HL-60/S4 (cell line): ENCODE data around the gene GNPTG.

Source experiments
- in situ Hi-C: fragments of 300-500 bp; cut with MboI; formaldehyde crosslinking; loops from 2 replicates; pipeline ENCODE4 v1.14.3; 2022; ENCODE audit warnings: low sequenced_read_pairs

The GNPTG gene

DNA sequence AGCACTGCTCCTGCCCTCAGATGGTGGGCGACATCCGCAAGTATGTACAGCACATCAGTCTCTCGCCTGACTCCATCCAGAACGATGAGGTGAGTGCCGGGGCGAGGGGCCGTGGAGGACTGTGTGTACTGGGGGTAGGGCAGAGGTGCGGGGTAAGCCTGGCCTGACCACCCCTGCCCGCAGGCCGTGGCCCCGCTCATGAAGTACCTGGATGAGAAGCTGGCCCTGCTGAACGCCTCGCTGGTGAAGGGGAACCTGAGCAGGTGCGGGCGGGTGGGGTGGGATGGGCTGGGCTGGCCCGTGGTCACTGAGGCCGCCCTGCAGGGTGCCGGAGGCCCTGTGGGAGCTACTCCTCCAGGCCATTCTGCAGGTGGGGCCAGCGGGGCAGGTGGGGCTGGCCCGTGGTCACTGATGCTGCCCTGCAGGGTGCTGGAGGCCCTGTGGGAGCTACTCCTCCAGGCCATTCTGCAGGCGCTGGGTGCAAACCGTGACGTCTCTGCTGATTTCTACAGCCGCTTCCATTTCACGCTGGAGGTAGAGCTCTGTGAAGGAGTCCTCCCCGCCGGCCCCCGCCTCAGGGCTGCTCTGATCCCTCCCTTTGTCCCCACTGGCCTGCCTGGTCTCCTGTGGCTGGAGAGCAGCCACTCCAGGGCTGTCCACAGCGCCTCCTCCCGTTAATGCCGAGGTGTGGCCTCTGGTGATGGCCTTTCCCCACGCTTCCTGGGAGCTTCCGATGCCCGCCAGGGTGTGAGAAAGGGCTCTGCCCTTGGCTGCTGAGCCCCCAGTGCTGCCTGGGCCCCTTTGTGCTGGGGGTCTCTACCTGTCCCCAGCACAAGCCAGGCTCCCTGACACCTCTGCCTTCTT lies 5.1 kb upstream of the GNPTG start:
- in situ Hi-C loops: no loop called here

DNA sequence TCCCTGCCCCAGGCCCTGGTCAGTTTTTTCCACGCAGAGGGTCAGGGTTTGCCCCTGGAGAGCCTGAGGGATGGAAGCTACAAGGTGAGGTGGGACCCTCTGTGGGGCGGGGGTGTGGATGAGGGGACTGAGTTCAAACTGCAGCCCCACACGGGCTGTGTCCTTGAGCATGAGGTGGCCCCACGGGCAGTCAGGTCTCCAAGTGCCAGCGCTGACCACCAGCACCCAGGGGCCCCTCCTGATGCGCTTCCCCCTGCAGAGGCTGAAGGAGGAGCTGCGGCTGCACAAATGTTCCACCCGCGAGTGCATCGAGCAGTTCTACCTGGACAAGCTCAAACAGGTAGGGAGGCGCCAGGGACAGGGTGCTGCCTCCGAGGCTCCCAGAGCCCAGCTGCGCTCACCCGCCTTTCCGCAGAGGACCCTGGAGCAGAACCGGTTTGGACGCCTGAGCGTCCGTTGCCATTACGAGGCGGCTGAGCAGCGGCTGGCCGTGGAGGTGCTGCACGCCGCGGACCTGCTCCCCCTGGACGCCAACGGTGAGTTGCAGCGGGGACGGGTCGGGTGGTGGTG lies 4.4 kb upstream of the GNPTG start:
- in situ Hi-C loops: no loop called here

DNA sequence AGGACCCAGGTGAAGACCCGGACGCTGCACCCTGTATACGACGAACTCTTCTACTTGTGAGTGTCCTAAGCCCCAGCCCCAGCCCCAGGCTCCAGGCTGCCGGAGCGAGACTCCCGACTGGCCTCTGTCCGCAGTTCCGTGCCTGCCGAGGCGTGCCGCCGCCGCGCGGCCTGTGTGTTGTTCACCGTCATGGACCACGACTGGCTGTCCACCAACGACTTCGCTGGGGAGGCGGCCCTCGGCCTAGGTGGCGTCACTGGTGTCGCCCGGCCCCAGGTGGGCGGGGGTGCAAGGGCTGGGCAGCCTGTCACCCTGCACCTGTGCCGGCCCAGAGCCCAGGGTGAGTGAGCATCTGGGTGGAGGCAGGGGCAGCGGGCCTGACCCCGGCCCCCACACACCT lies 3.8 kb upstream of the GNPTG start:
- in situ Hi-C loops: no loop called here

DNA sequence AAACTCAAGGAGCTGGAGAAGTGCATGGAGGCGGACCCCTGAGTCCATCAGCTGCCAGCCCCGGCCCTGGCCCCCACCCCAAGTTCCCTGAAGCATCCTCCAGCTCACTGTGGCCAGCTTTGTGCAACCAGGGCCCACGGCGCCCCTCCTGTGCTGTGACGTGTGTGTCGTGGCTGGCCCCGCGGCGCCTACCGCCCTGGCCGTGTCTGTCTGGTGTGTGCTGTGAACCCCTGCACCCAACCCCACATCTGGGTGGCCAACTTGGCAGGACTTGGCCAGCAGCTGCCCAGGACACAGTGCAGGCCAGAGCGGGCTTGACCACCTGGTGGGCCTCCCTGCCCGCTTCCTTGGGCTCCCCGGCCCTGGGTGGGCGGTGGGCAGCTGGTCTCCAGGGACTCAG lies 3.3 kb upstream of the GNPTG start:
- in situ Hi-C loops: no loop called here

DNA sequence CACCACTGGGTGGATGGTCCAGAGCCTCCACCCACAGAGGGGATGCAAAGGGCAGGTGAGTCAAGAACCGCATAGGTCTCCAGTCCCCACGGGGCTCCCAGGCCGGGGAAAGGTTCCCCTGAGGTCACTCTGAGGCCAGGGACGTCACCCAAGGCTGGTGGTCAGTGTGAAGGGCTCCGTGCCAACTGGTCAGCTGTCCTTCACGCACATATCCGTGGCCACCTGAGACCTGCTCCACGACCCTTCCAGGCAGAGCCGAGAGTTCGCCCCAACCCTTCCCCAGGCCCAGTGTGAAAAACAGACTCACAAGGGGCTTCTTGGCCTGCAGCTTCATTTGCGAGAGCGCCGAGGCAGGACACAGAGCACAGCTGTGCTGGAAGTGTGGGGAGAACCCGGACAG lies 2.8 kb upstream of the GNPTG start:
- in situ Hi-C loops: no loop called here

DNA sequence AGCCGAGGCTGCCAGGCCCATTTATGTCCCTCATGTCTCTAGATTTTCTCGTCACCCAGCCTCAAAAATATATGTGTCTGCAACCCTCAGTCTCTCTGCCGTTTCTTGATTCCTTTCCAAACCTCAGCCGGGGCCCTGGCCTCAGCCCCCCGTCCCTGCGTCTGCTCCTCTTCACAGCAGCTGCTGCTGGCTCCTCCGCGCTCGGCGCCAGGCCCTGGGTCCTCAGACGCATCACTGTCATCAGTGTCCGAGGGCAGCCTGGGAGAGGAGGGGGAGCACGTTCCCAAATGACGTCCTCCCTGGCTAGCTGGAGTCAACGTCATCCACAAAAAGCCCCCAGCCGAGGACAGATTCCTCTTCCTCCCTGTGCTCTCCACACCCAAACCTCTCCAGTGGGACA lies 2.4 kb upstream of the GNPTG start:
- in situ Hi-C loops: no loop called here

DNA sequence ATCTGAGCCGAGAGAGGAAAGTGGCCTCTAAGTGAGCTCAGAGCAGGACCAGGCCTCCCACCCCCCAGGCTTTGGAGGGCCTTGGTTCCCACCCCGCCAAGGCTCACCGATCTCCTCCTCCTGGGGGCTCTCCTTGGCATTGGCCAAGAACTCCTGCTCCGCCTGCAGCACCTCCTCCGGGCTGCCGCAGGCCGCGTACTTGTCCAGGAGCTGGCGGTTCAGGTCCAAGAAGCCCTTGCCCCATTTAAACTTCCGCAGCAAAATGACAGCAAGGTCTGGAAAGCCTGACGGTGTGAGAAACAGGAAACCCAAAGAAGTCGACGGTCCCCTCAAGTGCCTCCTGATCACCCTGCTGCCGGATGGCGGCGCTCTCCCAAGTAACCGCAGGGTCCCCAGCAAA lies 1.8 kb upstream of the GNPTG start:
- in situ Hi-C loops: no loop called here

DNA sequence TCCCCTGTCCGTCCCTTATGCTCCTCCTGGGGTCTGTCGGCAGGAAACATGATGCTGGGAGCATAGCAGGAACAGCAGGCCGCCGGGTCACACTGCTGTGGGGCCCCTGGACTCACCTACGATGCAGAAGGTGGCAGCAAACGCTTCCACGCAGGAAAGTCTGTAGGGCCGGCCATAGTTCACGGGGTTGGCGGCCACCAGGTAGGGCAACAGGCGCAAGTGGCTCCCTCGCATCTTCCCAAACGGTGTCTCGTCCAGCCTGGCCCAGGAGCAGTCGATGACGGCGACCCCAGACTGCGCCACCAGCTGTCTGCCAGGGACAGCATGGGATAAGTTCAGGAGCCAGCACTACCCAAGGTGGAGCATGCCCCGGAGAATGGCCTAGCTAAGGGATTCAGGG lies 1.0 kb upstream of the GNPTG start:
- in situ Hi-C loops: no loop called here

DNA sequence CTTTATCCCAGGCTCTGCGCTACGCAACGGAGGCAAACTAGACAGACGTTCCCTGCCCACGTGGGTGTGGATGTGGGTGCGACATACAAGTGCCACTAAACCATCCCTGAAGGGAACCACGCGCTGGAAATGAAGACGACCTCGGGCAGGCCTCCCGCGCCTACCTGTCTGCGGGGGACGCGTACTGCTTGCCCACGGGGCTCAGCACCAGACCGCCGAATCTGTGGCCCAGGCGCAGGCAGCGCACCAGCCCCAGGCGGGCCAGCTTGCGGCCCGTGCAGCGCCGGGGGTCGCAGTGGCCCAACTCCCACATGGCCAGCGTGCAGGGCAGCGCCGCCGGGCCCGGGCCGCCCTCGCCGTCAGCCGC lies 533 bp upstream of the GNPTG start:
- in situ Hi-C loops: no loop called here

DNA sequence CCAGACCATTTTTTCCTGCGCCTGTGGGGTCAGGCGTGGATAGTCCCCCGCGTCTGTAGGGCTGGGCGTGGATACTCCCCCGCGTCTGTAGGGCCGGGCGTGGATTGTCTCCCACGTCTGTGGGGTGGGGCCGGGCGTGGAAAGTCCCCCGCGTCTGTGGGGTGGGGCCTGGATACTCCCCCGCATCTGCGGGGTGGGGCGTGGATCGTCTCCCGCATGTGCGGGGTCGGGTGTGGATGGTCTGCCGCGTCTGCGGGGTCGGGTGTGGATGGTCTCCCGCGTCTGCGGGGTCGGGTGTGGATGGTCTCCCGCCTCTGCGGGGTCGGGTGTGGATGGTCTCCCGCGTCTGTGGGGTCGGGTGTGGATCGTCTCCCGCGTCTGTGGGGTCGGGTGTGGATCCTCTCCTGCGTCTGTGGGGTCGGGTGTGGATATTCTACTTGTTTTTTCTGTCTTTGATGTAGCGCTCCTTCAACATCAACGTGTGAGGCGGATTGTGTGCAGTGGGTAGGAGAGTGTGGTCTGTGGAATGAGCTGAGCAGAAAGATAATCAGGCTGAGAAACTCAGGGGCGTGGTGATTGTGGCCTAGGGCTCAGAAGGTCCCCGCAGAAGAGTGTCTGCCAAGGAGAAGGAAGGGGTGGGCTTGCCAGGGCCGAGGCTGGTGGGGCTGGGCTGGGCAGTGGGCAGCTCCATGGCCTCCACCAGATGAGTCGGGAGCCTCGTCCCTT lies 3.2 kb downstream of the GNPTG start:
- in situ Hi-C loops: no loop called here

DNA sequence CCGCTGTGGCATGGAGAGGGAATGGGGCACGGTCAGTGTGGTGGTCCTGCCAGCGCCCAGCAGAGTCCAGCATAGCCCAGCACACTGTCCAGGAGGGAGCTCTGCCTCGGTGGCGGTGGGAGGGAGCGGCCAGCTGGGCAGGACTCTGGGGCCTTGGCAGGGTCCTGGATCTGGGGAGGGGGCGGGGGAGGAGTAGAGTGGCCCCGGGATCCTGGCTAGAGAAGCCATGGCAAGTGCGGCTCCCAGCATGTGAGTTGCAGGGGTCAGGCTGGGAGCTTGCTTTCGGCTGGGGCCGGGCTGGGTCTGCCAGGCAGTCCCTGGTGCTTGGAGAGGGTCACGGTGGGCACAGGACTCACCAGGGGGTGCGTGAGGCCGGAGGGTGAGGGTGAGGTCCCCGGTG lies 3.9 kb downstream of the GNPTG start:
- in situ Hi-C loops: no loop called here

DNA sequence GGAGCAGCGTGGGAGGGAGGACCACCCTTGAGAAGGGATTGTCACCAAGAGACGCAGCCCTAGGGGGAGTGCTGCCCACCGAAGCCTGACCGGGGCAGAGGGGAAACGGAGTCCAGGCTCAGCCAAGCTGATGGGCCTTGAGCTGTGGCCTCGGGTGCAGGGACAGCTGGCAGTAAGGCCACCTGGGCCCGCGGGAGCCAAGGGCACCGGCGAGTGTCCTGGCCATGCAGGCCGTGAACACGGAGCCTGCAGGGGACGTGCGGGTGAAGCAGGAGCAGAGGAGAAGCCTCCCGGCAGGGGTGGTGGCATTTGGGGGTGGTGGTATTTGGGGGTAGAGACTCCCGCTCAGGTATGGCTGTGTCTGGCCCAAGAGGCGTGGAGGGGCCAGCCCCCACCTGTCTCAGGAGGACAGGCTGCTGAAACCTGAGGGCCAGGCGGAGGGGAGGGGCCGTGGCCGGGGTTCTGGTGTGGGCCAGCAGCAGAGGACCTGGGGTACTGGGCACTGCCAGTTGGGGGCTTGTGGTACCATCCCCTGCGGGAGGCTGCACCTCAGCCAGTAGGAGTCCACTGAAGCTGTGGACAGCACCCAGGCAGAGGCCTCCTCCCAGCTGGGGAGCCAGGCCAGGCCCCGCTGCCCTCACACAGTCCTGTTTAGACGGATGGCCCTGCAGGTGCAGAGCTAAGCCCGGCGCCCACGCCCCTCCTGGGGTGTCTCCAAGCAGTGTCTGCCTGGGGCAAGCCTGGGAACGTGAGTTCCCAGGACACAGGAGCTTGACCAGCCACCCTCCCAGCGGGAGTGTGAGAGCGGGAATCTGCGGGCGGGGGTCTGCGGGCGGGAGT lies 4.5 kb downstream of the GNPTG start:
- in situ Hi-C loops: no loop called here

DNA sequence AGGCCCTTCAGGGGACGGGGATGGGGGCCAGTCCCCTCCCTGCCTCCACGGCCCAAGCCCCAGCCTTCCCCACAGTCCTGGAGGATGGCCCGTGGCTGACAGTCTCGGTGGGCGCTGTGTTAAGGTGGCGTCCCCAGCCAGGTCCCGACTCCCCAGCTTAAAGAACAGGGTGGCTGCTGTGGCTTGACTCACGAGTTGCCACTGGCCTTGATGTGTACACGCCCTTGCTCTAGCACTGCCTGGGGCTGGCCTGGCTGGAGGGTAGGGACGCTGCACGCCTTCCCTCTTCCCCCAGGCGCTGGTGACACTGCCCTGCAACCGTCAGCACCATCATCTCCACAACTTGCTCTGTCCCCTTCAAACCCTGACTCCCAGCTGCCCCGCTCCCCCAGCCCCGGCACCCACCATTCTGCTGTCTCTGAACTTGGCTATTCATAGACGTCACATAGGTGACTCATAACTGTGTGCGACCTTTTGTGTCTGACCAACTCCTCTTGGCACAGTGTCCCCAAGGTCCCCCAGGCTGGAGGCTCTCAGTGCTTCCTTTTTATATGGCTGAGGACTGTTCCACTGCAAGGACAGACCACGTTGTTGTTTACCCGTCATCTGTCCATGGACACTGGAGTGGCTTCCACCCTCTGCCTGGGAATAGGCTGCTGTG lies 6.3 kb downstream of the GNPTG start:
- in situ Hi-C loops: no loop called here

DNA sequence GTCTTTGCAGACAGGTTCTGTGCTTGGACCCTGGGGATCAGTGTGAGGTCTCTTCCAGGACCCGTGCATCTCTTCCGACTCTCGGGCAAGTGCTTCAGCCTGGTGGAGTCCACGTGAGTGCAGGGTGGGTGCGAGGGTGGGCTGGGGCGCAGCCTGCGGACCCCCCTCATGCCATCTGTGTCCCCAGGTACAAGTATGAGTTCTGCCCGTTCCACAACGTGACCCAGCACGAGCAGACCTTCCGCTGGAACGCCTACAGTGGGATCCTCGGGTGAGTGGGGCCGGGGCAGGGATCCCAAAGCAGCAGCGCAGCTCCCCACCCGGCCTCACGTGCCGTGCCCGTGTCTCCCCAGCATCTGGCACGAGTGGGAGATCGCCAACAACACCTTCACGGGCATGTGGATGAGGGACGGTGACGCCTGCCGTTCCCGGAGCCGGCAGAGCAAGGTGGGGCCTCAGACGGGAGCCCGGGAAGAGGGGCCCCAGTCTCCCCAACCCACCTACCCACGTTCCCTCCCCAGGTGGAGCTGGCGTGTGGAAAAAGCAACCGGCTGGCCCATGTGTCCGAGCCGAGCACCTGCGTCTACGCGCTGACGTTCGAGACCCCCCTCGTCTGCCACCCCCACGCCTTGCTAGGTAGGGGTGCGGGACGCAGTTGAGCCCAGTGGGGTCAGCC lies 10.1 kb downstream of the GNPTG start:
- in situ Hi-C loops: no loop called here

DNA sequence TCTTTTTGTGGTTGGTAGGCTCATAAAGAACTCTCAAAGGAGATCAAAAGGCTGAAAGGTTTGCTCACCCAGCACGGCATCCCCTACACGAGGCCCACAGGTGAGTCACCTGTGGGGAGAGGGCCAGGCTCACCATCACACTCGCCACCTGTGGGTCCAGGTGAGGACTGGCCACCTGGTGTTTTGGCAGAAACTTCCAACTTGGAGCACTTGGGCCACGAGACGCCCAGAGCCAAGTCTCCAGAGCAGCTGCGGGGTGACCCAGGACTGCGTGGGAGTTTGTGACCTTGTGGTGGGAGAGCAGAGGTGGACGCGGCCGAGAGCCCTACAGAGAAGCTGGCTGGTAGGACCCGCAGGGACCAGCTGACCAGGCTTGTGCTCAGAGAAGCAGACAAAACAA lies 11.1 kb downstream of the GNPTG start:
- in situ Hi-C loops: no loop called here

DNA sequence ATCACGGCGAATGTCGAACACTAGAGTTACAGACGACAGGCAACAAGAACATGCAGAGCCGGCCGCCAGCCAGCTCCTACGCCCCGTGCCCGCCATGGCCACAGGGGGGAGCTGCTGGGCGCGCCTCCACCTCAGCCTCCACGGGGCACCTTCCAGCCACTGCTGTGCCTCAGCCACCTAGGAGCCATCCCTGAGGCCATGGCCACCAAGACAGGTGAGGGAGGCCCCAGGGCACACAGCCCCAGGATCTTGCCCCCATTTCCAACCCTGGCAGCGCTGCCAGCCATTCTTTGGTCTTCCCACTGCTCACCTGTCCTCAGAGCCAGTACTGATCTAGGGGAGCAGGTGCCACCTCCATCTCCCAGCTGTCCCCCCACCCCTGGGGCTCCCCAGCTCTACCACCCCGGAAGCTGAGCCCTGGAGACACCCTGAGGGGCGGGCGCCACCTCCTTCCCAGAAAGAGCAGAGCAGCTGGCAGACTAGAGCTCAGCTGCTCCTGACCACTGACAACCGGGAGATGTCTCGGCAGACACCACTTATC lies 11.8 kb downstream of the GNPTG start:
- in situ Hi-C loops: no loop called here

DNA sequence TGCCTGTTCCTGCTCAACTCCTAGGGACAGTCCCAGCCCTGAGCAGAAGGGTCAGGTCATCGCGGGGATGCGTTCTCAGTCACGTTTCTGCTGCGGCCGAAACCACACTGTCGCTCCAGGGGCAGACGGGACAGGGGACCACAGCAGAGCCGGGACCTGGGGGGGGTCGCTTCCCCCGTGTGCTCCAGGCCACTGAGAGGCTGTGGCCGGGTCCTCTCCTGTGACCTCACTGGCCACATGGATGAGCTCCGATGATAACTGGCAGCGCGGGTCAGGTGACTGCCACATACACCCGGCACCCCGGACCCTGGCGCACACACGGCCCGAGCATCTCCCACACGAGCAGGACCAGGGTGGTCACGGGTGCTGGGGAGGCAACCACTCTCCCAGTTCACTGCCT lies 12.8 kb downstream of the GNPTG start:
- in situ Hi-C loops: no loop called here

DNA sequence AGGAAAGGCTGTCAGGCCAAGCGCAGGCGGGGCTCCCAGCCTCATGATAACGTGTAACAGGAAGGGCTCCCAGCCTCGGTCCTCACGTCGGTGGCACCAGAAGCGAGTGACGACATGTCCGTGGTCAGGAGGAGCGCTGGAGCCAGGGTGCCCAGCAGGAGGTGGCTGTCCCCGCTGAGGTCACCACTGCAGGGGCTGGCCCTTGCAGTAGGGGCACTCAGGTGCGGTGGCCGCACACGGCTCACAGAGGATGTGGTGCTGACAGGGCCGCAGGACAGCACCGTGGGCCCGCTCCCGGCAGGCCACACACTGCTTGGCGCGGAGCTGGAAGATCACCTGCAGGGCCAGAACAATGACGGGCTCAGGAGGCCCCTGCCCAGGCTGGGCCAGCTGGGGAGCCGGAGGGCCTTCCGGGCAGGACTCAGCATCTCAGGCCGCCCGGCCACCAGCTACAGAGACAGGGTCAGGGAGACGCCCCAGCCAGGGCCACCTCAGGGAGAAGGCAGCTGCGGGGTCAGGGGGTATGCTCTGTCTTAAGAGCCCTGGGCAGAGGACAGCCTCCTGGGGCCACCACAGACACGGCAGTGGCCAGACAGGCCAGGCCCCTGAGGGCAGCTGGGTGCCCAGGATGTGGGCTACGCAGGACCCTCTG lies 14.5 kb downstream of the GNPTG start:
- in situ Hi-C loops: no loop called here

DNA sequence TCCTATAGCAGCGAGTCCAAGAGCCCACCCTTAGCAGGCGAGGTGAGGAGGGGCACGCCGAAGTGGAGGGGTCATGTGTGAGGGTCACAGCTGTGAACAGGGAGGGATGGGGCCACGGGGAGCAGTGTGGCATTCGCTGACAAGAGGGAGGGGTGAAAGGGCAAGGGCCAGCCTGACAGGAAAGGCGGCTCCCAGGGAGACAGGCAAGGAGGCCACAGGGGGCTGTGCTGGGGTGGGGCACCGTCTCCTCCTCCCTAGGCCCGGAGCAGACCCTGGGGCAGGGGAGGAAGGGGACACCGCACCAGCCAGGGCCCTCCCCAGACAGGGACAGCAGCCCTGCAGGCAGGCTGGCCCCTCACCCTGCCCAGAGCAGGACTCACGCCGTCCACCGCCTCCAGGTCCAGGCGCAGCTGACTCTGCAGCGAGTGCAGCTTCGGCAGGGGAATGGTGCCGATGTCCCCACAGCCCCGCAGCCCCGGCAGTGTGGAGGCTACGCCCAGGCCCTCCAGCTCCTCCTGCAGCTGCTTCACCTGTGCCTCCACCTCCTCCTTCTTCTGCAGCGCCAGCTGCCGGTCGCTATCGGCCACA lies 15.1 kb downstream of the GNPTG start:
- in situ Hi-C loops: no loop called here
